SK-N-SH (cell line): Measurements from ENCODE around the gene SMIM14. TPM values are rescaled to one million over a fixed set of nuclear protein-coding genes. Genes with fewer than 3 reads are reported as not detected.

Experiments used
- CTCF ChIA-PET: fragments of 300-600, 350-600 bp; formaldehyde crosslinking; extraction: SDS; loops from one replicate; lab custom pipeline; 2021; lab: Yijun Ruan, JAX
- POLR2A ChIA-PET: fragments of 350-600 bp; sonication (Branson Sonifier 250); formaldehyde crosslinking; extraction: SDS; loops from one replicate; lab custom pipeline; 2020; ENCODE audit warnings: antibody characterized with exemption, inconsistent platforms; lab: Yijun Ruan, JAX
- DNase-seq: peaks from one replicate; pipeline ENCODE4 v3.0.0; 2012
- H2AFZ ChIP-seq: fragments of 200-600 bp; sonication (generic); 2 replicates; pipeline ENCODE4 v1.8.1; 2016; ENCODE audit warnings: antibody characterized with exemption, mild to moderate bottlenecking, low read depth
- H3F3A ChIP-seq: fragments of 200-600 bp; sonication (generic); replicated peaks from 2 replicates; pipeline ENCODE3; 2016; ENCODE audit warnings: antibody characterized with exemption, mild to moderate bottlenecking; ENCODE audit not compliant: insufficient read depth
- H3K27ac ChIP-seq, 2 experiments: fragments of 200-500 bp in 1 of 2; fragments of 200-600 bp in 1 of 2; sonication (Bioruptor generic) in 1 of 2; sonication (generic), shearing (Covaris generic) in 1 of 2; 2 replicates each; pipeline versions ENCODE4 v1.5.1 to v1.6.1; 2014 to 2016; ENCODE audit warnings: low read depth in 2 of 2, inconsistent platforms in 1 of 2, low read length in 1 of 2, mild to moderate bottlenecking in 1 of 2, mixed read lengths in 1 of 2
- H3K27me3 ChIP-seq: fragments of 200-600 bp; sonication (generic), shearing (Covaris generic); 2 replicates; pipeline ENCODE4 v1.6.1; 2016; ENCODE audit warnings: mixed run types; ENCODE audit not compliant: insufficient read depth
- H3K36me3 ChIP-seq, 2 experiments: fragments of 200-500 bp in 1 of 2; fragments of 200-600 bp in 1 of 2; sonication (Bioruptor generic) in 1 of 2; sonication (generic) in 1 of 2; replicated peaks in 1 of 2; 2 replicates each; pipeline versions ENCODE3 to v1.5.1; 2014 to 2016; ENCODE audit warnings: low read length in 1 of 2, mild to moderate bottlenecking in 1 of 2; ENCODE audit not compliant: insufficient read depth in 2 of 2, control insufficient read depth in 1 of 2
- H3K4me1 ChIP-seq, 2 experiments: fragments of 200-500 bp in 1 of 2; fragments of 200-600 bp in 1 of 2; sonication (Bioruptor generic) in 1 of 2; sonication (generic), shearing (Covaris generic) in 1 of 2; 2 replicates each; pipeline versions ENCODE4 v1.5.1 to v1.6.1; 2014 to 2016; ENCODE audit warnings: low read depth in 1 of 2, low read length in 1 of 2, mixed run types in 1 of 2; ENCODE audit not compliant: insufficient read depth in 2 of 2, control insufficient read depth in 1 of 2
- H3K4me2 ChIP-seq: fragments of 200-600 bp; sonication (generic), shearing (Covaris generic); 2 replicates; pipeline ENCODE4 v1.6.1; 2017; ENCODE audit warnings: mixed run types
- H3K4me3 ChIP-seq, 2 experiments: fragments of 200-500 bp in 1 of 2; fragments of 200-600 bp in 1 of 2; sonication (Bioruptor generic) in 1 of 2; sonication (generic), shearing (Covaris generic) in 1 of 2; 2 replicates each; pipeline versions ENCODE4 v1.5.1 to v1.8.1; 2014 to 2016; ENCODE audit warnings: low read depth in 2 of 2, inconsistent platforms in 1 of 2, low read length in 1 of 2, mild to moderate bottlenecking in 1 of 2, mixed read lengths in 1 of 2, moderate library complexity in 1 of 2
- H3K79me2 ChIP-seq: fragments of 200-600 bp; sonication (generic); 2 replicates; pipeline ENCODE4 v1.8.1; 2017; ENCODE audit warnings: mild to moderate bottlenecking; ENCODE audit not compliant: insufficient read depth
- H3K9ac ChIP-seq: fragments of 200-600 bp; sonication (generic); 2 replicates; pipeline ENCODE4 v1.6.1; 2017; ENCODE audit warnings: mixed run types
- H3K9me2 ChIP-seq: fragments of 200-600 bp; sonication (generic); 2 replicates; pipeline ENCODE4 v1.6.1; 2017; ENCODE audit warnings: mixed run types
- H3K9me3 ChIP-seq: fragments of 200-600 bp; sonication (generic); 2 replicates; pipeline ENCODE4 v1.6.1; 2017; ENCODE audit warnings: mixed run types, mild to moderate bottlenecking, moderate library complexity
- H4K20me1 ChIP-seq: fragments of 200-600 bp; sonication (generic); 2 replicates; pipeline ENCODE4 v1.6.1; 2017; ENCODE audit warnings: mild to moderate bottlenecking, mixed run types; ENCODE audit not compliant: insufficient read depth
- ELF1 ChIP-seq: IDR thresholded peaks from 2 replicates; pipeline ENCODE4 v1.4.0; 2012
- EZH2phosphoT487 ChIP-seq: fragments of 200-600 bp; sonication (generic); IDR thresholded peaks from 2 replicates; pipeline ENCODE4 v1.6.1; 2017; ENCODE audit warnings: low read depth, mixed run types, mild to moderate bottlenecking, antibody characterized with exemption, moderate library complexity, borderline replicate concordance
- FOSL2 ChIP-seq: IDR thresholded peaks from 2 replicates; pipeline ENCODE4 v1.4.0; 2012; ENCODE audit warnings: low read depth, mild to moderate bottlenecking, moderate library complexity, borderline replicate concordance
- FOXJ3 ChIP-seq: sonication (generic); formaldehyde crosslinking; IDR thresholded peaks from 2 replicates; pipeline ENCODE4 v1.5.1; 2020; ENCODE audit warnings: mild to moderate bottlenecking, missing genetic modification reagents
- JUND ChIP-seq: IDR thresholded peaks from 2 replicates; pipeline ENCODE4 v1.4.0; 2012
- MXI1 ChIP-seq: IDR thresholded peaks from 2 replicates; pipeline ENCODE4 v1.6.1; 2012; ENCODE audit warnings: mild to moderate bottlenecking, low read depth, low read length, improper control_type of control experiment
- NFIC ChIP-seq: IDR thresholded peaks from 2 replicates; pipeline ENCODE4 v1.4.0; 2012; ENCODE audit warnings: borderline replicate concordance
- PBX3 ChIP-seq: IDR thresholded peaks from 2 replicates; pipeline ENCODE4; 2012
- REST ChIP-seq: IDR thresholded peaks from 2 replicates; pipeline ENCODE4 v1.6.1; 2012; ENCODE audit warnings: mild to moderate bottlenecking, low read depth, low read length, moderate library complexity
- SMC3 ChIP-seq: IDR thresholded peaks from 2 replicates; pipeline ENCODE4 v1.6.1; 2012; ENCODE audit warnings: low read depth, low read length, improper control_type of control experiment
- USF1 ChIP-seq: IDR thresholded peaks from 2 replicates; pipeline ENCODE4 v1.4.0; 2012; ENCODE audit warnings: low read depth, borderline replicate concordance
- WGBS: methylation state at CpG from one replicate; pipeline ENCODE4 v1.1.6; 2017; ENCODE audit warnings: low lambda C conversion rate; 5-methylcytosine and 5-hydroxymethylcytosine counted together
- polyA plus RNA-seq, 3 experiments: library from polyadenylated mRNA; depleted of rRNA; stranded (reverse); fragments of >200 nt; gene quantifications; 2 replicates each; pipeline ENCODE4 v1.2.3, GENCODE V29; 2012

Gene SMIM14
- polyA plus RNA-seq, 1 of the 3 experiments (the other 2 are of a cell fraction) = 12.6 TPM

- DNase-seq = no peak
- Histone ChIP-seq H2AFZ (no peak overlapping the region), H3K4me2 (peak overlapping the region; percentile 40; the same call in 1 of the 2 replicates), H3K9me3 (no peaks in the 10 kb centered on the region), H3K27me3 (no peaks in the 10 kb centered on the region), H3K4me1 (peaks cover 0 to 28% of the 10 kb centered on the region in 2 experiments; a peak in 2 of 4 replicates), H4K20me1 (no peaks in the 10 kb centered on the region), H3K4me3 (no peak overlapping the region), H3K27ac (peak overlapping the region in 1 of 2 experiments; percentile 62; a peak in 2 of 4 replicates), H3K36me3 (no peaks in the 10 kb centered on the region), H3K9me2 (no peaks in the 10 kb centered on the region), H3K79me2 (peaks cover 37% of the 10 kb centered on the region), H3F3A (peaks cover 40% of the 10 kb centered on the region), H3K9ac (no peak overlapping the region)
- no peak for TF ChIP-seq FOXJ3 (CRISPR knock-in tag)
- peak; percentile 82 for TF ChIP-seq PBX3
- TF ChIP-seq REST = no peak
- no peak for TF ChIP-seq USF1
- TF ChIP-seq FOSL2 = peak; percentile 68
- TF ChIP-seq MXI1 = no peak
- TF ChIP-seq JUND = peak; percentile 57
- TF ChIP-seq ELF1 = no peak
- TF ChIP-seq SMC3 = no peak
- no peak for TF ChIP-seq NFIC
- TF ChIP-seq EZH2phosphoT487 = no peak
- ChIA-PET POLR2A (no interaction called here), CTCF (no interaction called here)
- WGBS = 77% methylated on average over 3 of the region's 3 CpGs
Observed at GRCh38 chr4:39614487-39615162, 24.0 kb downstream of the SMIM14 start.
